ENCODE results near the gene CFAP70. TPM values are rescaled to one million over a fixed set of nuclear protein-coding genes. Genes with fewer than 3 reads are reported as not detected.

CFAP70 gene
- total RNA-seq, 4 donors from 2014 or later = 3.9 to 8.1 (median 6.3) TPM

DNA sequence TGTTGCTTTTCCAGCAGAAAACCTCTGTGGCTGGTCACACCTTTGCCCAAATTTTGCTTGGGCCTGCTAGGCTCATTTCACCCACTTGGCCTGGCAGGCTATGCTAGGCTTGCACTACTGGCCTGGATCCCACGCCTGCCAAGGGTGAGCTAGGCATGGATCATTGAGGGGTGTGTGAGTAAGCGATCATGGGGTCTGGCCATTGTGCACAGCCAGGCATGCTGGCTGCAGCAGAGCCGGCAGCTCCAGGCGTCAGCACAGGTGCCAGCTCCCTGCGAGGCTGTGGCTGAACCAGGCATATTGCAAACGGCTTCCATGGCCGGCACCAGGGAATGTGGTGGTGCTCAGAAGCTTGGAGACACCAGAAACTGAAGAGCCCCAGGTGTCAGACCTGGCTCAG is 19.2 kb downstream of the CFAP70 start:
- TF ChIP-seq, protein P1, sequence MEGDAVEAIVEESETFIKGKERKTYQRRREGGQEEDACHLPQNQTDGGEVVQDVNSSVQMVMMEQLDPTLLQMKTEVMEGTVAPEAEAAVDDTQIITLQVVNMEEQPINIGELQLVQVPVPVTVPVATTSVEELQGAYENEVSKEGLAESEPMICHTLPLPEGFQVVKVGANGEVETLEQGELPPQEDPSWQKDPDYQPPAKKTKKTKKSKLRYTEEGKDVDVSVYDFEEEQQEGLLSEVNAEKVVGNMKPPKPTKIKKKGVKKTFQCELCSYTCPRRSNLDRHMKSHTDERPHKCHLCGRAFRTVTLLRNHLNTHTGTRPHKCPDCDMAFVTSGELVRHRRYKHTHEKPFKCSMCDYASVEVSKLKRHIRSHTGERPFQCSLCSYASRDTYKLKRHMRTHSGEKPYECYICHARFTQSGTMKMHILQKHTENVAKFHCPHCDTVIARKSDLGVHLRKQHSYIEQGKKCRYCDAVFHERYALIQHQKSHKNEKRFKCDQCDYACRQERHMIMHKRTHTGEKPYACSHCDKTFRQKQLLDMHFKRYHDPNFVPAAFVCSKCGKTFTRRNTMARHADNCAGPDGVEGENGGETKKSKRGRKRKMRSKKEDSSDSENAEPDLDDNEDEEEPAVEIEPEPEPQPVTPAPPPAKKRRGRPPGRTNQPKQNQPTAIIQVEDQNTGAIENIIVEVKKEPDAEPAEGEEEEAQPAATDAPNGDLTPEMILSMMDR (IDR thresholded peaks at IDR 0.05; ENCODE audit: low read depth) = no peak

DNA sequence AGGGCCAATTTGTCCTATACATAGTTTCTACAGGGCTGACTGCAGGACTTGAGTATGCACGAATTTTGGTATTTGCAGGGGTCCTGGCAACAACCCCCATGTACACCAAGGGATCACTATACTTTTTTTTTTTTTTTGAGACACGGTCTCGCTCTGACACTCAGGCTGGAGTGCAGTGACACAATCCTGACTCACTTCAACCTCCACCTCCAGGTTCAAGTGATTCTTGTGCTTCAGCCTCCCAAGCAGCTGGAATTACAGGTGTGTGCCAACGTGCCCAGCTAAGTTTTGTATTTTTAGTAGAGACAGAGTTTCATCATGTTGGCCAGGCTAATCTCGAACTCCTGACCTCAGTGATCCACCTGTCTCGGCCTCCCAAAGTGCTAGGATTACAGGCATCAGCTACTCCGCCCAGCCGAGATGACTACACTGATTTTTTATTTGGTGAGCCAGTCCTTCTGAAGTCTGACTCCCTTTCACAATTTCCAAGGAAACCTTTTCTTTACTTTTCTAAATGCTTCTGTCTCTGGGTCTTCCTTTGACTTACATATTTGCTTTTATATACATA is 19.8 kb downstream of the CFAP70 start:
- TF ChIP-seq, protein P1 (IDR thresholded peaks at IDR 0.05; ENCODE audit: low read depth) = no peak

DNA sequence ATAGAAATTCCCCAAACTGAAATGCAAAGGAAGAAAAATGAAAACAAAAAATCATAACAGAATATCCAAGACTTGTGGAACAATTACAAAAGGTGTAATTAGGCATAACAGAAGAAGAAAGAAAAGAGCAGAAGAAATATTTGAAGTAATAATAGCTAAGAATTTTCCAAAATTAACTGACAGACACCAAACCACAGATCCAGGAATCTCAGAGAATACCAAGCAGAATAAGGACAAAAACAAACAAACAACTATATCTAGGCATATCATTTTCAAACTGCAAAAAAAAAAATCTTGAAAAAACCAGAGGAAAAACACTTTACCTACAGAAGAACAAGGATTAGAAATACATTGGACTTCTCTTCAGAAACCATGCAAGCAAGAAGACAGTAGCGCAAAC is 25.5 kb downstream of the CFAP70 start:
- TF ChIP-seq, protein P1 (IDR thresholded peaks at IDR 0.05; ENCODE audit: low read depth) = no peak

DNA sequence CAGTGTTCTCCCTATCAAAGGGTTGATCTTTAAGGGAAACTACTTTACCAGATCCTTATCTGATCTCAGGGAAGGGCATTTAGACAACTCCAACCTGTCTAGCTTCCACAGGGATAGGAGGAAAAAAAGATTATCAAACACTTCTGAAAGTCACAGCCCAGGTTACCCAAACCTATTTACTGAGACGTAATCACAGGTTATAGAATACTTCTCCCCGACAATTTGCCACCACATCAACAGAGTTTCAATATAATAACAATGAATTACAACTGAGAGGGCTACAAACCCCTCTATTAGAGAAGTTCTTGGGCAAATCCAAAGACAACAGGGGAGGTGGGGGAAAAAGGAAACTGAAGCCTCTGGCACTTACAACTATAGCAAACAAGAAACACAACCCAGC is 26.3 kb downstream of the CFAP70 start:
- TF ChIP-seq, protein P1 (IDR thresholded peaks at IDR 0.05; ENCODE audit: low read depth) = no peak

DNA sequence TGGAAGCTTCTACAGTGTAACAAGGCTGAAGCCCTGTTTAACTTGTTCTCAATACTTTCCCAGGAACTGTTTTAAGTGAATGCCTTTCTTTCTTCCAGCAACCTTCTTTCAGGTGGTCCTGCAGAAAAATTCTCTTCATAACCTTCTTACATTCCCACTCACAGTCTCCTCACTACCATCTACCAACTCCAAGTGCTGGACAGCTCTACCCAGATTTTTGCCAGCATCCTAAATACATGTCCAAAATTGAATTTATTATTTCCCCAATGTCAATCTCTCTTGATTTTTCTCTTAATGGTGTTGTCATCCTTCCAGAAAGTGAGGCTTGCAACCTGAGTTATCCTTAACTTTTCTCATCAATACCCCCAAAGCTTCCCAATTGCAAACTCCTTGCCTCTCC is 48.2 kb downstream of the CFAP70 start:
- TF ChIP-seq, protein P1 (IDR thresholded peaks at IDR 0.05; ENCODE audit: low read depth) = no peak

DNA sequence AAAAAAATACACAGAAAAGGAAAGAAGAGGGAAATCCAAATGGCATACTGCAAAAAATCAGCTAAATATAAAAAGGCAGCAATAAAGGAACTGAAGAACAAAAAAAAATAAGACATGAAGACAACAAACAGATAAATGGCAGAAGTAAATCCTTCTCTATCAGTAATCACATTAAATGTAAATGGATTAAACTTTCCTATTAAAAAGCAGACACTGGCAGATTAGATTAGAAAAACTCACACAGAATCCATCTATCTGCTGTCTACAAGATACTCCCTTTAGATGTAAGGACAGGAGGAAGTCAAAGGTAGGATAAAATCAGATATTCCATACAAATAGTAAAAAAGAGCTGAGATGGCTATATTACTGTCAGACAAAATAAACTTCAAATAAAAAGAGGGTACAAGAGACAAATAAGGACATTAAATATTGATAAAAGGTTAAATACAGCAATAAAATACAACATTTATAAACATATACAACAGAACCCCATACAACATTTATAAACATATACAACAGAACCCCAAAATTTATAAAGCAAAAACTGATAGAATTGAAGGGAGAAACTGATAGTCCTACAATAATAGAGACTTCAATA is 51.4 kb downstream of the CFAP70 start:
- TF ChIP-seq, protein P1 (IDR thresholded peaks at IDR 0.05; ENCODE audit: low read depth) = no peak

DNA sequence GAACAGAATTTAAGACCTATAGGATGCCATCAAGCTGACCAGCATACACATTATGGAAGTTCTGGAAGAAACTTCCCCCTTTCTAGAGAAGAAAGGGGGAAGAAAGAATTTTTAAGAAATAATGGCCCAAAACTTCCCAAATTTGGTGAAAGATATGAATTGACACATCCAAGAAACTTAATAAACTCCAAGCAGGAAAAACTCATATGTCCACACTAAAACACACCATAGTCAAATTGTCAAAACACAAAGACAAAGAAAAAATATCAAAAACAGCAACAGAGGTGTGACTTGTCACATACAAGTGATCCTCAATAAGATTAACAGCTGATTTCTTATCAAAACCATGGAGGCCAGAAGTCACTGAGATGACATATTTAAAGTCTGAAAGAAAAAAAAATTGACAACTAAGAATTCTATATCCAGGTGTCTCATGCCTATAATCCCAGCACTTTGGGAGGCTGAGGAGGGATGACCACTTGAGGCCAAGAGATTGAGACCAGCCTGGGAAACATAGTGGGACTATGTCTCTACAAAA is 52.4 kb downstream of the CFAP70 start:
- TF ChIP-seq, protein P1 (IDR thresholded peaks at IDR 0.05; ENCODE audit: low read depth) = no peak
